ENCODE data around the gene ANKHD1. TPM values are rescaled to one million over a fixed set of nuclear protein-coding genes. Genes with fewer than 3 reads are reported as not detected.
"Not testable (repeated sequence)": the region's sequence is repeated elsewhere in the genome, so short reads cannot be mapped to it uniquely, and the experiment has no call there.

Gene ANKHD1
- total RNA-seq, 1 donor from 2014 or later: 59.7 TPM

DNA sequence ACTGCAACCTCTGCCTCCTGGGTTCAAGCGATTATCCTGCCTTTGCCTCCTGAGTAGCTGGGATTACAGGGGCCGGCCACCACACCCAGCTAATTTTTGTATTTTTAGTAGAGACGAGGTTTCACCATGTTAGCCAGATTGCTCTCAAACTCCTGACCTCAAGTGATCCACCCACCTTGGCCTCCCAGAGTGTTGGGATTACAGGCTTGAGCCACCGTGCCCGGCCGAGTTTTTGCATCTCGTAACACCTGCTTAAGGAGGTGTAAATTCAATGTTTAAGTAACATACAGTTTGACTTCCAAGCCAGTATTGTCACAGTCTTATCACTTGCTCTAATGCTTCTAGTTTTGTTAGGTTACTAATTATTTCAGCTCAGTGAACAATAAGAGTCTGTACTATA is 19.7 kb downstream of the ANKHD1 start:
- not testable (repeated sequence) for DNase-seq (ENCODE audit: extremely low read depth, low read depth, low spot score)

DNA sequence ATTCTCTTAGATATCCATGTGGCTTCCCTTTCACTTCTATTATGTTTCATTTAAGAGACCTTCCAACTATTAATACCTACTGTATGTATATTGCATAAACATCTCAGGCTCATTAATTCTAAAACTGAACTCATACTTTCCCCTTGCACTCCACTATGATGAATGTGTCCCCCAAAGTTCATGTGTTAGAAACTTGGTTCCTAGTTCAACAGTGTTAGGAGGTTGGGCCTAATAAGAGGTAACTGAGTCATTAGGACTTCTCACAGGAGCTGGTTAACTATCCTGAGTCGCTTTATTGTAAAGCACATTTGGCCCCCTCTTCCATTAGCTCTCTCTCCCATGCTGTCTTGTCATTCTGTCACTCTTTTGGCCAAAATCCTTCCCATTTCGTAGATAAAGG is 22.0 kb downstream of the ANKHD1 start:
- DNase-seq (ENCODE audit: extremely low read depth, low read depth, low spot score): no peak

DNA sequence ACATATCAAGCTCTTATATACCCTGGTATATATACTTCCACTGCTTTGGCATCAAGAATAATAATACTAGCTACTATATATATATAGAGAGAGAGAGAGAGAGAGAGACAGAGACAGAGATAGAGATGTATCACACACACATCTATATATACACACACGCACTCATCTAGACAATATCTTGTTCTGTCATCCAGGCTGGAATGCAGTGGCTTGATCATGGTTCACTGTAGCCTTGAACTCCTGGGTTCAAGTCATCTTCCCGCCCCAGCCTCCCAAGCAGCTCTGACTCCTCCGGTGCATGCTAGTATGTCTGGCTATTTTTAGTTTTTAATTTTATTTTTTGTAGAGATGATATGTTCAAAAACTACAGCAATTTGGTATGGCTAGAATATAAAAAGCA is 22.5 kb downstream of the ANKHD1 start:
- DNase-seq (ENCODE audit: extremely low read depth, low read depth, low spot score): no peak

DNA sequence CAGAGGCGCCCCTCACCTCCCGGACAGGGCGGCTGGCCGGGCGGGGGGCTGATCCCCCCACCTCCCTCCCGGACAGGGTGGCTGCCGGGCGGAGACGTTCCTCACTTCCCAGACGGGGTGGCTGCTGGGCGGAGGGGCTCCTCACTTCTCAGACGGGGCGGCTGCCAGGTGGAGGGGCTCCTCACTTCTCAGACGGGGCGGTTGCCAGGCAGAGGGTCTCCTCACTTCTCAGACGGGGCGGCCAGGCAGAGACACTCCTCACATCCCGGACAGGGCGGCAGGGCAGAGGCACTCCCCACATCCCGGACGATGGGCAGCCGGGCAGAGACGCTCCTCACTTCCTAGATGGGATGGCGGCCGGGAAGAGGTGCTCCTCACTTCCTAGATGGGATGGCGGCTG is 26.1 kb downstream of the ANKHD1 start:
- not testable (repeated sequence) for DNase-seq (ENCODE audit: extremely low read depth, low read depth, low spot score)

DNA sequence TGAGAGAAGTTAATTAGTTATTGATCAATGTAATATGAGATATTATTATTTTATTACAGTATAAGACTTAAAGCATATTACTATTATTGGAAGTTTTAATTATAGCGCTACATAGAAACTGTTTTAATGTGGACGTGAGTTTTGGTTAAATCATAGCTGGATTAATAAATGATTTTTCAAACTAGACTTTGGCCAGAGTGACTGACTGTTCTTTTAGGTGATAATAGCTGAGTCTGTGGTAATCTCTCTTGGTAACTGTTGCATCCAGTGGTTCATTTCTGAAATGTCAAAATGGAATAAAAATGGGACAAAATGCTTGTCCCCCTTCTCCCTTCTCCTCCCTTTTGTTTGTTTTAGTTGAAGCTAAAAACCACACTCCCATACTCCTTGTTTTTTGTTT is 28.1 kb downstream of the ANKHD1 start:
- no peak for DNase-seq (ENCODE audit: extremely low read depth, low read depth, low spot score)

DNA sequence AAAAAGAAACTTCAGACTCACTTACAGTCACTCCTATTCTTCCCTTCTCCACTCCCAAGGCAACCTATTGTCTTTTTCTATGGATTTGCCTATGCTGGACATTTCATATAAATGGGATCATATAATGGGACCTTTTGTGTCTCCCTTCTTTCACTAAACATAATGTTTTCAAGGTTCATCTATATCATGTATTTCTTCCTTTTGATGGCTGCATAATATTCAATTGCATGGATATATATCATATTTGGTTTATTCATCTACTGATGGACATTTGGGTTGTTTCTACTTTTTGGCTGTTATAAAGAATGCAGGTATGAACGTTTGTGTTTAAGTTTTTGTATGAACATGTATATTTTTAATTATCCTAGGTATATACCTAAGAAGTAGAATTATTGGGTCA is 30.6 kb downstream of the ANKHD1 start:
- no peak for DNase-seq (ENCODE audit: extremely low read depth, low read depth, low spot score)

DNA sequence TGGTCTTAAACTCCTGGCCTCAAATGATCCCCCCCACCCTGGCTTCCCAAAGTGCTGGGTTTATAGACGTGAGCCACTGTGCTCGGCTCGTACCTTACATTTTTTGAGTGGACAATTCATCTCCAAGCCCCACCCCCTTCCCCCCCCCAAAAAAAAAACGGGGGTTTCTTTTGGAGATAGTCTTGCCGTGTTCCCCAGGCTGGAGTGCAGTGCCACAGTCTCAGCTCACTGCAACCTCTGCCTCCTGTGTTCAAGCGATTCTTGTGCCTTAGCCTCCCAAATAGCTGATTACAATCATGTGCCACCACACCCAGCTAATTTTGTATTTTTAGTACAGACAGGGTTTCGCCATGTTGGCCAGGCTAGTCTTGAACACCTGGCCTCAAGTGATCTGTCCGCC is 31.3 kb downstream of the ANKHD1 start:
- no peak for DNase-seq (ENCODE audit: extremely low read depth, low read depth, low spot score)

DNA sequence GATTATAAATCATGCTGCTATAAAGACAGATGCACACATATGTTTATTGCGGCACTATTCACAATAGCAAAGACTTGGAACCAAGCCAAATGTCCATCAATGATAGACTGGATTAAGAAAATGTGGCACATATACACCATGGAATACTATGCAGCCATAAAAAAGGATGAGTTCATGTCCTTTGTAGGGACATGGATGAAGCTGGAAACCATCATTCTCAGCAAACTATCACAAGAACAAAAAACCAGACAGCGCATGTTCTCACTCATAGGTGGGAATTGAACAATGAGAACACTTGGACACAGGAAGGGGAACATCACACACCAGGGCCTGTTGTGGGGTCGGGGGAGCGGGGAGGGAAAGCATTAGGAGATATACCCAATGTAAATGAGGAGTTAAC is 55.7 kb downstream of the ANKHD1 start:
- not testable (repeated sequence) for DNase-seq (ENCODE audit: extremely low read depth, low read depth, low spot score)

DNA sequence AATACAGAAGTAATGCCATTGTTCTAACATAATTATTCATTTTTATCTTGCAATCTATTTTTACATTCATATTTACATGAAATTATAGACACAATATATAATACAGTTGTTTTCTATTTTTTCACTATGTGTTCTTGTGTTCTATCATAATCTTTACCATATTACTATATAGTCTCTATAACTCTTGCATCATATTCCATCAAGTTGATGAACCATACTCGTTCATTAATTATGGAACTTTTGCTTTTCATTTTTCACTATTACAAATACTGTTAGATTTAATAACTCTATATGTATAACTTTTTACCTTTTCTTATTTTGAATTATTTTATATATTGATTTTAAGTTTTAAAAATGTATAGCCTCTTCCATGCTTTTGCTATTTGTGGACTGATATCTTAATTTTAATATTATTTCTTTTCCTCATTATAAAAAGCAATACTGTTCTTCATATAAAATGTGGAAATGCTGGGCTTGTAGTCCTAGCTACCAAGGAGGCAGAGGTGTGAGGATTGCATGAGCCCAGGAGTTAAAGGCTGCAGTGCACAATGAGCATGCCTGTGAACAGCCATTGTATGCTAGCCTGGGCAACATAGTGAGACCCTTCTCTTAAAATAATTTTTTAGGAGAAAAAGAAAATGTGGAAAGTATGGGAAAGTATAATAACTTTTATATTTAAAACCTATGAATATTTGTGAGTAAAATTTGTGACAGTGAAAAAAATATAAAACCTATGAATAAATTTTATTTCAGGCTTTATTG is 65.5 kb downstream of the ANKHD1 start:
- DNase-seq (ENCODE audit: extremely low read depth, low read depth, low spot score): no peak

DNA sequence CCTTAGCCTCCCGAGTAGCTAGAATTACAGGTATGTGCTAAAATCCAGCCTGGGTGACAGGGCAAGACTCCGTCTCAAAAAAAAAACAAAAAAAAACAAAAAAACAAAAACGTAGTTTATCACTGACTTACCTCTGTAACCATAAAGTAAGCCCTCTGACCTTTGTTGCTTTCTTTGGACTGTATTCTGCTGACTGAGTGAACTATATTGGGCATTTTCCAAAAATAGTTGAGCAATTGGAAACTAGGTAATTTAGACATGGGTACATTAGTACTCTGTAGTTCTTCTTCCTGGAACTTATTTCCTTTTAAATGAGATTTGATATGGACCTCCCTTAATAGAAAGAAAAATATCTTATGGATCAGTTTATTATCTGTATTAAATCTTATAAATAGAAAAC is 66.6 kb downstream of the ANKHD1 start:
- DNase-seq (ENCODE audit: extremely low read depth, low read depth, low spot score): no peak

DNA sequence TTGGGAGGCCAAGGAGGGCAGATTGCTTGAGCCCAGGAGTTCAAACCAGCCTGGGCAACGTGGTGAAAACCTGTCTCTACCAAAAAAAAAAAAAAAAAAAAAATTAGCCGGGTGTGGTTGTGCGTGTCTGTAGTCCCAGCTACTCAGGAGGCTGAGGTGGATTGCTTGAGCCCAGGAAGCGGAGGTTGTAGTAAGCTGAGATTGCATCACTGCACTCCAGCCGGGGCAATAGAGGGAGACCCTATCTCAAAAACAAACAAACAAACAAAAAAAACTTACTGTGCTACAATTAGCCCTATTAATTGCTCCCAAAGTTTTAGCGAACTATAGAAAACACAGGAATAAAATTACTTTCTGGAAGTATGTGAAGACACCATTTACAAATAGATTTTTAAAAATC is 67.6 kb downstream of the ANKHD1 start:
- no peak for DNase-seq (ENCODE audit: extremely low read depth, low read depth, low spot score)

DNA sequence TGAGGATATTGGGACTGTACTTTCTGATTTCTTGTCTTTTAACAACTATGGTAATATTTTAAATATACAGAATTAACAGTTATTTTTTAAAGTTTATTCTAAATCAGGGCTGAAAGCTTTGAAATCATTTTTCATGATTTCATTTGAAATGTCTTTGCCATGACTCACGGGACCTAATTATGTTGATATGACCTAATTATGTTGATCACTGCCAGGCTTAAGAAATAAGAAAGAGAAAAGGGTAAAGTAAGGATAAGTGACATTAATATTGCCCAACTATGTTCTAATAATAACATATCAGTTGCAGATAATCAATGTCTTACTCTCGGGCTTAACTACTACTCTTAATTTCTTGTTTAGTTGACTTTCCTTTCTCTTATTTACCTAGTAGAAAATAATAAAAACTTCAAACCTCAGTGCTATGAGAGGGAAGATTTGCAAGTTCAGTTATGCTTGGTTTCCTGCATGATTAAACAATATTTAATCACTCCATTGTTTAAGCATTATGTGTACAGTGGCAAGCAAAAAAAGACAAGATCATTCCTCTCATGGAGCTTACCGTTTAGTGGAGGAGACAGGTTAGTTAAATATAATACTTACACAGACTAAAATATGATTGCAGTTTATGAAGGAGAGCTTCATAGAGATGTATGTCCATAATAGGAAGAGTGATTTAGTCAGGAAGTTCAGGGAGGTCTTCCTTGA is 78.8 kb downstream of the ANKHD1 start:
- DNase-seq (ENCODE audit: extremely low read depth, low read depth, low spot score): peak; percentile 18

DNA sequence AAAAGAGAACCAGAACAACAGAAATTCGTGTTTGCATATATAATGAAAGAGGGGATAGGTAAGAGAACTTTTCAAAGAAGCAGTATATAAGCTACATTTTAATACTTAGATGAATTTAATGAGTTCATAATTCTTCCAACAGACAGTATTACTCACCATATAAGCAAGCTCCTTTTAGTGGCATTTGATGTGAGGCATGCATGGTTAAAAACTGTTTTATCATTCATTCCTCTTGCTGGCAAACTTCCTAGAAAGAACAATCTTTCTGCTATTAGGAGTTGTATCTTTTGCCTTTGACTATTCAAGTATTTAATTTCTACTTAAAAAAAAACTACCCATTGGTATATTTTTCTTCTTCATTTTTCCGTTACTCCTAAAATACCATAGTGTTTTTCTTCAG is 80.1 kb downstream of the ANKHD1 start:
- DNase-seq (ENCODE audit: extremely low read depth, low read depth, low spot score): no peak

DNA sequence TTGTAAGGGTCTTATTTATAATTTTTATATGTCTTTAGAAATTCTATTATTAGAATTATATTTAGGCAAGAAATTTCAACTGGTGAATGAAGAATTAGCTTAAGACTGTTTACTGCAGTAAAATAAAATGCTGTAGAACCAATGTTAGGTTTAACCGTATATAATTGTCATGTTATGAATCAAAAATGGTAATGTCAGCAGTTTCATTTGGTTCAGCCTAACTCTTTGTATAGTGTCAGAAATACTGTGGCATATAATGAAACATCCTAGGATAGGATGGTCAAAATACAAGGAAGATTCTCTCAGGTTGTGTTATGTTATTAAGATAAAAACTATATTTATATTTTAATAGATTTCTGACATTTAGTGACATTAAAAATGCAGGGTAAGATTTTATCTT is 81.4 kb downstream of the ANKHD1 start:
- DNase-seq (ENCODE audit: extremely low read depth, low read depth, low spot score): no peak

DNA sequence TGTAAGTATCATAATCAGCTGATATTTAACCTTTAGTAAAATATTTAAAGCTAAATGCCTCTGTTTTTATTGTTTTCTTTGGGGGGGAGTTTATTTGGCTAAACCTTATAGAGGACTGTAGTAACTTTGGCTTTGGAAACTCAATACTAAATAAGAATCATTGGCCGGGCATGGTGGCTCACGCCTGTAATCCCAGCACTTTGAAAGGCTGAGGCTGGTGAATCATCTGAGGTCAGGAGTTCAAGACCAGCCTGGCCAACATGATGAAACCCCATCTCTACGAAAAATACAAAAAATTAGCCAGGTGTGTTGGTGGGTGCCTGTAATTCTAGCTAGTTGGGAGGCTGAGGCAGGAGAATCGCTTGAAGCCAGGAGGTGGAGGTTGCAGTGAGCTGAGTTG is 86.5 kb downstream of the ANKHD1 start:
- not testable (repeated sequence) for DNase-seq (ENCODE audit: extremely low read depth, low read depth, low spot score)

DNA sequence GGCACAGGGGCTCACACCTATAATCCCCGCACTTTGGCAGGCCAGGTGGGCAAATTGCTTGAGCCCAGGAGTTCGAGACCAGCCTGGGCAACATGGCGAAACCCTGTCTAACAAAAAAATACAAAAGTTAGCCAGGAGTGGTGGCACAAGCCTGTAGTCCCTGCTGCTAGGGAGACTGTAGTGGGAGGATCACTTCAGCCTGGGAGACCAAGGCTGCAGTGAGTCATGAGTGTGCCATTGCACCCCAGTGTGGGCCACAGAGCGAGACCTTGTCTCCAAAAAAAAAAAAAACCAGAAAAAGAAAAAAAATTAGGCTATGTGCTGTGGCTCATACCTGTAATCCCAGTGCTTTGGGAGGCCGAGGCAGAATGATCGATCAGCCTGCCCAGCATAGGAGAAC is 87.3 kb downstream of the ANKHD1 start:
- no peak for DNase-seq (ENCODE audit: extremely low read depth, low read depth, low spot score)

DNA sequence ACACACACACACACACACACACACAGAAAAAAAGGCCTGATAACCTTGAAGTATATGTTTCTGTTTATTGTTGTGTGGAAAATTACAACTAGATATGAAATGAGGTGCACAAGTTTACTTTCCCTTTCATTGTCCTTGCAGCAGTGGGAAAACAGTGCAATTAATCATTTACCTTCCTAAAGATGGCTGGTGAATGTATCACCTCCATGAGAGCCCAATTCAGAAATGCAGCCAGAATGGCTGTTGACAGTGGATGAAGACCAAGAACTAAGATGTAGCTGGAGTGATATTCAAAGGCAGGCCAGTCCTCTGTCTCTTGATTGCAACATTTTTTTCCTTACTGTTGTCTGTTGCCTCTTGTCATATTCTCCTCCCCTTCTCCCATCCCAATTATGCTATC is 96.3 kb downstream of the ANKHD1 start:
- DNase-seq (ENCODE audit: extremely low read depth, low read depth, low spot score): no peak

DNA sequence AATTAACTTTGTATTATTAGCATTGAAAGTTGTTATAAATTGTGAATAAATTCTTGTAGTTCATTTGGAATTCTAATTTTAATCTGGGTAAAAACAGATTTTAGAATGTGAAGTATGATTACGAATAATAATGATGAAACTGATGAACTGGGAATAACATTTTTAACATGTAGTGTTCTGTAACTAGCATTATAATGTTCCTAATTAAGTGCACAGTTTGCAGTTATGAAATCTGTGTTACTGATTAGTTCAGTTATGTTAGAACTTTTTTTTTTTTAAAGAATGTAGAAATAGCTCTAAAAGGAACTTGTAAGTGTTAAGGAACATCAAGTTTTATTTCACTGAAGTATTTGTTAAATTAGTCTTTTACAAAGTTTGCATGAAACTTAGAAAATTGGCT is 97.0 kb downstream of the ANKHD1 start:
- DNase-seq (ENCODE audit: extremely low read depth, low read depth, low spot score): no peak

DNA sequence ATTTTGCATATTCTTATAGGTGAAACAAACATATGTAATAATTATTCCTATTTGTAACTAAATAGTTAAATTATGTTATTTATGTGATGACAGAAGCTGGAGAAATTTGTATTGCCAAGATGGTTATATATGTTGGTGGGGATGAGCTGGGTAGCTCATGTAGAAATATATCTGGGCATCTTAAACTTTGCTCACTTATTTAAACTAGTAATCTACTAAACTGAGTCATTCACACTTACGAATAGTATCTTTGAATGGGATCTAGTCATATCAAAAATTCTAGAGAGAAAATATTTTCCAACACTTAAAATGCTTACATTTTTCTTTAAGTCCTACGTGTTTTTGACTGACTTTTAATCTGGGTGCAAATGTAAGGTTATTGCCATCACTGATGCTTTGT is 101.2 kb downstream of the ANKHD1 start:
- DNase-seq (ENCODE audit: extremely low read depth, low read depth, low spot score): no peak

DNA sequence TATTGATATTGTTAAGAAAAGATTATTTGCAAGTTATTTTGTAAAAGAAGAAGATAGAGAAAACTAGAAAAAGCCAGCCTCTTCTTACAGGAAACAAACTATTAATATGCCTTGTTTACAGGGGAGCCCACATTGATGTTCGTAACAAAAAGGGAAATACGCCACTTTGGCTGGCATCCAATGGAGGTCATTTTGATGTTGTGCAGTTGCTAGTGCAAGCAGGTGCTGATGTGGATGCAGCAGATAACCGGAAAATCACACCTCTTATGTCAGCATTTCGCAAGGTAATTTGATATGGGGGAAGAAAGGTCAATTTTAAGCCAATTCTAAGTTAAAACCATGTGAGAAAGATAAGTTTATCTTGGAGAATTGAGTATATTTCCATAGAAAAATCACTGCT is 108.3 kb downstream of the ANKHD1 start:
- DNase-seq (ENCODE audit: extremely low read depth, low read depth, low spot score): no peak

DNA sequence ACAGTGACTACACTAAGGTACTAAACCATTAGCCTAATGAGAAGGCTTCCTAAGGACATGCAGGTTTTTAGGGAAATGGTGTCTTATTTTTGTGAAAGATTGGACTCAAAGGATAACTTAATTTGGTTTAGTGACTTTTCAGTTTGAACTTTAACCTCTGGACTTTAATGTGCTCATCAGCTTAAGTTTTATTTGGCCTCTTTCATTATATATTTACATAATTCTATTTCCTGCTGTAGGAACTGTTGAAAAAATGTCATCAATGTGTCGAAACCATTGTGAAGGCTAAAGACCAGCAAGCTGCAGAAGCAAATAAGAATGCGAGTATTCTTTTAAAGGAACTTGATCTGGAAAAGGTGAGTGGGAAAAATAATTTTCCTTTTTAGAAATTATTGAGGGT is 111.5 kb downstream of the ANKHD1 start:
- DNase-seq (ENCODE audit: extremely low read depth, low read depth, low spot score): no peak

DNA sequence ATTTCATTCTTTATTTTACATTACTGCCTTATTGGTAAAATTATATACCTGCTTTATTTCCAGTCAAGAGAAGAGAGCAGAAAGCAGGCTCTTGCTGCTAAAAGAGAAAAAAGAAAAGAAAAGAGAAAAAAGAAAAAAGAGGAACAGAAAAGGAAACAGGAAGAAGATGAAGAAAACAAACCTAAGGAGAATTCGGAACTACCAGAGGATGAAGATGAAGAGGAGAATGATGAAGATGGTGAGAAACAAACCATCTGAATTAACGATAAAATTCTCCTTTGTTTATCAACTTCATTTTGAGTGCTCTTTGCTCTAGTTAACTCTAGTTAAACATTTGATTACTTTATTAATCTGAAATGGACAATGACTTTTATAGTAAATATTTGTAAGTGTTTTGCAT is 122.4 kb downstream of the ANKHD1 start:
- DNase-seq (ENCODE audit: extremely low read depth, low read depth, low spot score): no peak

DNA sequence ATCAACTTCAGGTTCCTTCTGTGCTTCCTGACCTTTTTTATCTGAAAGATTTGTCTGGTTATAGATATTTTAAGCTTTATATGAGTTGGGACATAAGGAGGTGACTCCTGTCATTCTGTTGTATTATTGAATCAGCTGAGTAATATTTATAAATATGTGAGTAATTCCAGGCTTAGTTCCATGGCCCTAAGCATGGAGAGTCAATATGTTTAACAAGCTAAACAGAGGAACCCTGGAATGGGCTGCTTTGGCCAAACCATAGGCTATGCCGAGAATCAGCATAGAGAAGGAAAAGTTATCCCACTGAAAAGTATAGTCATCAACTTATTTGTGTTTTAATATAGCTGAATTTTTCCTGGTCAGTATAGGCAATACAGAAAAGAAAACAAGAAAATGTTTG is 138.6 kb downstream of the ANKHD1 start:
- no peak for DNase-seq (ENCODE audit: extremely low read depth, low read depth, low spot score)

Measured in glomerular endothelial cell (primary cell).